OCI-LY7 (cell line): ENCODE measurements around the gene B9D2.

Experiments used
- CTCF ChIP-seq: fragments of 200-600 bp; sonication (generic); conservative IDR thresholded peaks from 2 replicates; pipeline ENCODE4 v1.5.1; 2014; ENCODE audit warnings: mild to moderate bottlenecking, antibody characterized with exemption, low read length, moderate library complexity, mixed read lengths
- EZH2phosphoT487 ChIP-seq: fragments of 200-600 bp; sonication (generic); IDR thresholded peaks from 2 replicates; pipeline ENCODE4 v1.6.1; 2018; ENCODE audit warnings: low read depth, borderline replicate concordance, mild to moderate bottlenecking, mixed run types, antibody characterized with exemption, low read length, moderate library complexity, mixed read lengths

GRCh38 chr19:41410336-41411054 is 46.5 kb upstream of the B9D2 start:
- TF ChIP-seq CTCF, result no peak
- TF ChIP-seq EZH2phosphoT487, result no peak
